H9 (cell line): Measurements from ENCODE around the gene OSBPL1A. TPM values are rescaled to one million over a fixed set of nuclear protein-coding genes. Genes with fewer than 3 reads are reported as not detected.

Source experiments
- DNase-seq: peaks from one replicate; pipeline ENCODE4 v3.0.0-alpha.2; 2017
- H2AFZ ChIP-seq: one replicate; pipeline ENCODE4 v1.6.1; 2013; ENCODE audit warnings: mild to moderate bottlenecking, low read length, control low read depth, moderate library complexity
- H2AK5ac ChIP-seq: 2 replicates; pipeline ENCODE4 v1.6.1; 2013; ENCODE audit warnings: low read length, control low read depth, mixed read lengths; ENCODE audit not compliant: insufficient read length
- H2BK120ac ChIP-seq: one replicate; pipeline ENCODE4 v1.6.1; 2013; ENCODE audit warnings: low read depth, mild to moderate bottlenecking, low read length, control low read depth, inconsistent platforms; ENCODE audit not compliant: poor library complexity, severe bottlenecking
- H2BK12ac ChIP-seq: 2 replicates; pipeline ENCODE4 v1.6.1; 2013; ENCODE audit warnings: low read length, control low read depth, mixed read lengths, low read depth; ENCODE audit not compliant: insufficient read length
- H2BK15ac ChIP-seq: 2 replicates; pipeline ENCODE4 v1.6.1; 2013; ENCODE audit warnings: low read depth, low read length, control low read depth
- H2BK20ac ChIP-seq: one replicate; pipeline ENCODE4 v1.6.1; 2013; ENCODE audit warnings: low read depth, mild to moderate bottlenecking, low read length, control low read depth, inconsistent platforms; ENCODE audit not compliant: poor library complexity, severe bottlenecking
- H2BK5ac ChIP-seq: 2 replicates; pipeline ENCODE4 v1.6.1; 2013; ENCODE audit warnings: low read length, control low read depth, mixed read lengths; ENCODE audit not compliant: insufficient read length
- H3K14ac ChIP-seq: 2 replicates; pipeline ENCODE4 v1.6.1; 2013; ENCODE audit warnings: low read length, control low read depth; ENCODE audit not compliant: insufficient read depth
- H3K18ac ChIP-seq: 2 replicates; pipeline ENCODE4 v1.6.1; 2013; ENCODE audit warnings: low read depth, mild to moderate bottlenecking, mixed read lengths, low read length, control low read depth; ENCODE audit not compliant: insufficient read length
- H3K23ac ChIP-seq: 2 replicates; pipeline ENCODE4 v1.6.1; 2013; ENCODE audit warnings: low read length, control low read depth, mixed read lengths, low read depth; ENCODE audit not compliant: insufficient read length
- H3K23me2 ChIP-seq: 2 replicates; pipeline ENCODE4 v1.6.1; 2013; ENCODE audit warnings: low read depth, mild to moderate bottlenecking, mixed read lengths, low read length, control low read depth; ENCODE audit not compliant: insufficient read length, poor library complexity, severe bottlenecking
- H3K27ac ChIP-seq: 2 replicates; pipeline ENCODE4 v1.5.1; 2013; ENCODE audit warnings: low read length, control low read depth, mixed read lengths, low read depth; ENCODE audit not compliant: insufficient read length
- H3K27me3 ChIP-seq: 2 replicates; pipeline ENCODE4 v1.6.1; 2013; ENCODE audit warnings: low read length, control low read depth, inconsistent platforms; ENCODE audit not compliant: insufficient read depth
- H3K4ac ChIP-seq: 2 replicates; pipeline ENCODE4 v1.6.1; 2013; ENCODE audit warnings: low read depth, mild to moderate bottlenecking, control low read depth, inconsistent platforms, low read length, moderate library complexity
- H3K4me1 ChIP-seq: 2 replicates; pipeline ENCODE4 v1.6.1; 2013; ENCODE audit warnings: low read length, control low read depth, inconsistent platforms; ENCODE audit not compliant: insufficient read depth
- H3K4me2 ChIP-seq: 2 replicates; pipeline ENCODE4 v1.6.1; 2013; ENCODE audit warnings: low read length, control low read depth, mixed read lengths; ENCODE audit not compliant: insufficient read length, insufficient read depth
- H3K56ac ChIP-seq: 2 replicates; pipeline ENCODE4 v1.6.1; 2013; ENCODE audit warnings: low read depth, mild to moderate bottlenecking, mixed read lengths, low read length, control low read depth; ENCODE audit not compliant: insufficient read length
- H3K79me1 ChIP-seq: 2 replicates; pipeline ENCODE4 v1.6.1; 2013; ENCODE audit warnings: low read depth, mild to moderate bottlenecking, moderate library complexity, low read length, control low read depth, inconsistent platforms; ENCODE audit not compliant: insufficient read depth, poor library complexity, severe bottlenecking
- H3K79me2 ChIP-seq: 2 replicates; pipeline ENCODE4 v1.6.1; 2013; ENCODE audit warnings: low read length, control low read depth, inconsistent platforms; ENCODE audit not compliant: insufficient read depth
- H3K9ac ChIP-seq: 2 replicates; pipeline ENCODE4 v1.6.1; 2013; ENCODE audit warnings: low read length, control low read depth, mixed read lengths; ENCODE audit not compliant: insufficient read length; ENCODE audit errors: extremely low read depth
- H3K9me3 ChIP-seq: one replicate; pipeline ENCODE4 v1.6.1; 2013; ENCODE audit warnings: low read depth, low read length, inconsistent platforms; ENCODE audit not compliant: control insufficient read depth
- H3T11ph ChIP-seq: one replicate; pipeline ENCODE4 v1.6.1; 2013; ENCODE audit warnings: mild to moderate bottlenecking, low read length, control low read depth, inconsistent platforms
- H4K20me1 ChIP-seq: one replicate; pipeline ENCODE4 v1.6.1; 2013; ENCODE audit not compliant: control insufficient read depth, insufficient read length, insufficient read depth
- H4K5ac ChIP-seq: 2 replicates; pipeline ENCODE4 v1.6.1; 2013; ENCODE audit warnings: low read depth, mild to moderate bottlenecking, mixed read lengths, low read length, control low read depth; ENCODE audit not compliant: insufficient read length
- H4K8ac ChIP-seq: replicated peaks from 2 replicates; pipeline ENCODE4 v1.6.1; 2013; ENCODE audit warnings: low read length, control low read depth, mixed read lengths, low read depth; ENCODE audit not compliant: insufficient read length
- H4K91ac ChIP-seq: 2 replicates; pipeline ENCODE4 v1.6.1; 2013; ENCODE audit warnings: low read depth, mild to moderate bottlenecking, moderate library complexity, mixed read lengths, low read length, control low read depth; ENCODE audit not compliant: insufficient read length
- H3K27ac Mint-ChIP-seq, 3 experiments: 2 replicates in 2 of 3; 3 replicates in 1 of 3; pipeline ENCODE4 v1.8.0; 2020 to 2021; ENCODE audit warnings: mixed read lengths in 3 of 3, mild to moderate bottlenecking in 1 of 3, moderate library complexity in 1 of 3
- H3K27me3 Mint-ChIP-seq: 2 replicates; pipeline ENCODE4 v1.8.0; 2021; ENCODE audit warnings: low read depth, mild to moderate bottlenecking, moderate library complexity, mixed read lengths
- H3K36me3 Mint-ChIP-seq, 3 experiments: 2 replicates in 2 of 3; 3 replicates in 1 of 3; pipeline ENCODE4 v1.8.0; 2020 to 2021; ENCODE audit warnings: low read depth in 3 of 3, mixed read lengths in 3 of 3; ENCODE audit not compliant: insufficient read depth in 1 of 3
- H3K4me1 Mint-ChIP-seq, 2 experiments: 2 replicates each; pipeline ENCODE4 v1.8.0; 2020; ENCODE audit warnings: mixed read lengths in 2 of 2
- H3K4me3 Mint-ChIP-seq, 2 experiments: 2 replicates in 1 of 2; 3 replicates in 1 of 2; pipeline ENCODE4 v1.8.0; 2020 to 2021; ENCODE audit warnings: mild to moderate bottlenecking in 2 of 2, mixed read lengths in 2 of 2, moderate library complexity in 1 of 2
- H3K9me3 Mint-ChIP-seq, 2 experiments: 2 replicates in 1 of 2; 3 replicates in 1 of 2; pipeline ENCODE4 v1.8.0; 2020; ENCODE audit warnings: mild to moderate bottlenecking in 2 of 2, mixed read lengths in 2 of 2, moderate library complexity in 1 of 2
- CTCF ChIP-seq: fragments of 200-600 bp; sonication (generic); conservative IDR thresholded peaks from 3 replicates; pipeline ENCODE4 v1.8.0; 2021; ENCODE audit warnings: antibody characterized with exemption, mild to moderate bottlenecking
- WGBS: extraction: QIAGEN DNeasy Blood & Tissue Kit; methylation state at CpG from one replicate; pipeline ENCODE4 v1.1.7; 2013; ENCODE audit warnings: missing lambda C conversion rate, low lambda C conversion rate, mixed read lengths; ENCODE audit not compliant: insufficient read length; ENCODE audit errors: extremely low coverage; 5-methylcytosine and 5-hydroxymethylcytosine counted together
- total RNA-seq: library from RNA; stranded (reverse); gene quantifications from 2 replicates; pipeline ENCODE4 v1.2.1, GENCODE V29; 2021

The OSBPL1A gene
- total RNA-seq, 1 experiment from 2014 or later, result 33.9 TPM

- Histone ChIP-seq H3K14ac (peak overlapping the region; percentile 86), H2AFZ (no peak overlapping the region), H3K4ac (no peak overlapping the region), H3K4me1 (peaks cover 9% of the 10 kb centered on the region; the same call in 1 of the 2 replicates), H3K23me2 (peaks cover 12% of the 10 kb centered on the region), H3T11ph (no peak overlapping the region), H3K9ac (peak overlapping the region; percentile 74), H3K56ac (no peak overlapping the region), H2BK5ac (no peak overlapping the region), H3K23ac (no peak overlapping the region), H3K79me2 (no peaks in the 10 kb centered on the region), H2AK5ac (no peak overlapping the region), H2BK20ac (no peak overlapping the region), H2BK15ac (no peak overlapping the region), H3K27me3 (no peaks in the 10 kb centered on the region), H3K18ac (no peak overlapping the region), H2BK12ac (no peak overlapping the region), H2BK120ac (no peak overlapping the region), H3K27ac (no peak overlapping the region), H3K9me3 (no peaks in the 10 kb centered on the region), H4K91ac (no peak overlapping the region), H3K79me1 (no peaks in the 10 kb centered on the region), H3K4me2 (peak overlapping the region; percentile 92), H4K8ac (no peak overlapping the region), H4K5ac (no peak overlapping the region), H4K20me1 (peaks cover 2% of the 10 kb centered on the region)
- WGBS, result no CpG with 5 or more reads among the region's 9 CpGs
- no peak for DNase-seq
- Mint-ChIP-seq H3K9me3 (no peaks in the 10 kb centered on the region), H3K4me3 (peak overlapping the region; percentile 88 to 89), H3K27ac (peak overlapping the region in 2 of 3 experiments; percentile 2 to 80; a peak in 4 of 7 replicates), H3K36me3 (peaks cover 0 to 8% (median 3%) of the 10 kb centered on the region in 3 experiments; a peak in 2 of 7 replicates), H3K4me1 (peaks cover 32 to 36% of the 10 kb centered on the region in 2 experiments), H3K27me3 (no peaks in the 10 kb centered on the region)
- no peak for TF ChIP-seq CTCF
Observed at GRCh38 chr18:24270937-24271380, 126.7 kb downstream of the OSBPL1A start.
